SK-N-SH treated with all-trans-retinoic acid at 6 μM for 48 hours (cell line): ENCODE measurements around the gene SPRED3.

Source experiments
- ATAC-seq: fragments of 200-7000 bp; cut with Tn5 transposase; 3 replicates; pipeline ENCODE4 v1.9.1; 2020; ENCODE audit warnings: mild to moderate bottlenecking, moderate library complexity
- ARNTL ChIP-seq: fragments of 450-650 bp; formaldehyde crosslinking; IDR thresholded peaks from 2 replicates; pipeline ENCODE4 v1.5.0; 2020; ENCODE audit warnings: low read depth, mild to moderate bottlenecking, moderate library complexity, borderline replicate concordance
- BACH2 ChIP-seq: fragments of 250-450 bp; sonication (Bioruptor Pico); IDR thresholded peaks from 2 replicates; pipeline ENCODE4 v1.9.0; 2021; ENCODE audit warnings: mild to moderate bottlenecking, borderline replicate concordance
- CSDC2 ChIP-seq: fragments of 250-450 bp; sonication (Bioruptor Pico); IDR thresholded peaks from 2 replicates; pipeline ENCODE4 v1.5.0; 2020; ENCODE audit warnings: mild to moderate bottlenecking, moderate library complexity
- CSRNP3 ChIP-seq: fragments of 250-450 bp; sonication (Bioruptor Pico); IDR thresholded peaks from 2 replicates; pipeline ENCODE4 v1.5.1; 2021; ENCODE audit warnings: mild to moderate bottlenecking, moderate library complexity
- ESRRG ChIP-seq: fragments of 250-450 bp; sonication (Bioruptor Pico); IDR thresholded peaks from 2 replicates; pipeline ENCODE4 v1.6.1; 2021; ENCODE audit warnings: mild to moderate bottlenecking
- GLIS3 ChIP-seq: fragments of 250-450 bp; sonication (Bioruptor Pico); IDR thresholded peaks from 2 replicates; pipeline ENCODE4 v1.5.0; 2020; ENCODE audit warnings: mild to moderate bottlenecking, moderate library complexity
- ISL1 ChIP-seq: fragments of 250-450 bp; sonication (Bioruptor Pico); IDR thresholded peaks from 2 replicates; pipeline ENCODE4 v2.1.2; 2022; ENCODE audit warnings: mild to moderate bottlenecking, moderate library complexity
- OSR1 ChIP-seq: fragments of 250-450 bp; sonication (Bioruptor Pico); IDR thresholded peaks from 2 replicates; pipeline ENCODE4 v1.8.0; 2022; ENCODE audit warnings: moderate library complexity, mild to moderate bottlenecking, inconsistent platforms
- PATZ1 ChIP-seq: fragments of 250-450 bp; sonication (Bioruptor Pico); IDR thresholded peaks from 2 replicates; pipeline ENCODE4 v1.8.0; 2020; ENCODE audit warnings: mild to moderate bottlenecking, moderate library complexity, borderline replicate concordance
- POU6F1 ChIP-seq: fragments of 250-450 bp; sonication (Bioruptor Pico); IDR thresholded peaks from 2 replicates; pipeline ENCODE4 v1.8.0; 2021; ENCODE audit warnings: low read depth, mild to moderate bottlenecking, moderate library complexity, borderline replicate concordance
- PPARA ChIP-seq: fragments of 250-450 bp; sonication (Bioruptor Pico); IDR thresholded peaks from 2 replicates; pipeline ENCODE4 v1.5.0; 2020; ENCODE audit warnings: mild to moderate bottlenecking, borderline replicate concordance
- RARB ChIP-seq: fragments of 250-450 bp; sonication (Bioruptor Pico); IDR thresholded peaks from 2 replicates; pipeline ENCODE4 v1.8.0; 2021; ENCODE audit warnings: mild to moderate bottlenecking, moderate library complexity
- SNAI2 ChIP-seq: fragments of 250-450 bp; sonication (Bioruptor Pico); IDR thresholded peaks from 2 replicates; pipeline ENCODE4 v1.5.0; 2020; ENCODE audit warnings: mild to moderate bottlenecking, moderate library complexity
- TCF4 ChIP-seq: fragments of 250-450 bp; sonication (Bioruptor Pico); IDR thresholded peaks from 2 replicates; pipeline ENCODE4 v1.8.0; 2021; ENCODE audit warnings: mild to moderate bottlenecking, moderate library complexity, borderline replicate concordance
- TOX ChIP-seq: fragments of 250-450 bp; sonication (Bioruptor Pico); IDR thresholded peaks from 2 replicates; pipeline ENCODE4 v1.8.0; 2021; ENCODE audit warnings: mild to moderate bottlenecking, moderate library complexity, borderline replicate concordance
- ZC3H10 ChIP-seq: fragments of 250-450 bp; sonication (Bioruptor Pico); IDR thresholded peaks from 2 replicates; pipeline ENCODE4 v1.5.1; 2021; ENCODE audit warnings: mild to moderate bottlenecking, moderate library complexity
- ZFP3 ChIP-seq: fragments of 250-450 bp; sonication (Bioruptor Pico); IDR thresholded peaks from 2 replicates; pipeline ENCODE4 v1.5.0; 2020; ENCODE audit warnings: mild to moderate bottlenecking, moderate library complexity
- ZFP30 ChIP-seq: fragments of 450-650 bp; formaldehyde crosslinking; IDR thresholded peaks from 2 replicates; pipeline ENCODE4 v1.5.0; 2022; ENCODE audit warnings: mild to moderate bottlenecking, moderate library complexity
- ZNF565 ChIP-seq: fragments of 450-650 bp; formaldehyde crosslinking; conservative IDR thresholded peaks from 2 replicates; pipeline ENCODE4 v1.5.0; 2020; ENCODE audit warnings: low read depth, mild to moderate bottlenecking, moderate library complexity
- ZNF70 ChIP-seq: fragments of 450-650 bp; formaldehyde crosslinking; IDR thresholded peaks from 2 replicates; pipeline ENCODE4 v1.5.0; 2020; ENCODE audit warnings: mild to moderate bottlenecking, moderate library complexity
- ZNF8 ChIP-seq: fragments of 450-650 bp; formaldehyde crosslinking; IDR thresholded peaks from 2 replicates; pipeline ENCODE4 v1.5.0; 2020; ENCODE audit warnings: mild to moderate bottlenecking, moderate library complexity
- TF ChIP-seq, protein P1 (sequence below): fragments of 250-450 bp; sonication (Bioruptor Pico); IDR thresholded peaks from 2 replicates; pipeline ENCODE4 v1.5.1; 2020; ENCODE audit warnings: low read depth, mild to moderate bottlenecking, moderate library complexity

Gene SPRED3

GRCh38 chr19:38391911-38392464 lies 3.5 kb downstream of the SPRED3 start (continued):
- TF ChIP-seq ZNF8 (CRISPR knock-in tag): no peak
- no peak for TF ChIP-seq OSR1 (CRISPR knock-in tag)
- TF ChIP-seq, all 23 proteins: peak for 0

DNA sequence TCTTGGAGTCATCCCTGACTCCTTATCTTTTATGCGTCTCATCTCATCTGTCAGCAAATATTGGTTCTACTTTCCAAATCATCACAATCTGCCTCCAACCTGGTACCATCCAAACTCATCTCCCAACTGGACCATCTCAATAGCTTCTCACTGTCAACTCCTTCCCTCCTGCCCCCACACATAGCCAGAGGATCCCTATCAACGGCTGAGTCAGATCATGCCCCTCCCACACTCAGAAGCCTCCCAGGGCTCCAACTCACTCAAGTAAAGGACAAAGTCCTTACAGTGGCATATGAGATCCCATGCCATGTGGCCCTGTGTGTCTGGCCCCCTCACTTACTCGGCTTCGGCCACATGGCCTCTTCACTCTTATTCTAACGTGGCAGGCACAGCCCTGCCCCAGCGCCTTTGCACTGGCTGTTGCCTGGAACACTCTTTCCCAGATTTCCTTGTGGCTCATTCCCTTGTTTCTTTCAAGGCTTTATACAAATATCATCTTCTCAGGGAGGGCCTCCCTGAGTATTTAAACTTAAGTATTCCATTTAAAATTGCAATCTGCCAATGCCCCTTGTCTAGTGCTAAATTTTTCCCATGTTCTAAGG lies 4.3 kb downstream of the SPRED3 start:
- ATAC-seq: no peak
- TF ChIP-seq ZFP3: no peak
- no peak for TF ChIP-seq PPARA
- no peak for TF ChIP-seq ARNTL (CRISPR knock-in tag)
- no peak for TF ChIP-seq BACH2 (CRISPR knock-in tag)
- TF ChIP-seq TCF4 (CRISPR knock-in tag): no peak
- TF ChIP-seq SNAI2: no peak
- TF ChIP-seq, all 23 proteins: peak for 0

DNA sequence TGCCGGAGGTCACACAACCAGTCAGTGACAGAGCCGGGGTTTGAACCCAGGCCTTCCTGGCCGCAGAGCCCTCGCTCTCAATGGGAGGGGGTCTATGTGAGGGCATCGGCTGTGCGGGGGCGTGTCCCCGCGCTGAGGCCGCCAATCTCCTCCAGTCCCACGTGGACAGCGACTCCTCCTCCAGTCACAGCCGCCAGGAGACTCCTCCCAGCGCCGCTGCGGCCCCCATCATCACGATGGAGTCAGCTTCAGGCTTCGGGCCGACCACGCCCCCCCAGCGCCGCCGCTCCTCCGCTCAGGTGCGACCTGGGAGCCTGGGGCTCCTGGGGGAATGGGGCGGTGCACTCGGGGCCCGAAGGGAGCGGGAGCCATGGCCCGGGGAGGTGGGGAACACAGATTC lies 6.0 kb downstream of the SPRED3 start:
- ATAC-seq: no peak
- no peak for TF ChIP-seq ZFP30 (CRISPR knock-in tag)
- no peak for TF ChIP-seq CSDC2 (CRISPR knock-in tag)
- TF ChIP-seq RARB (CRISPR knock-in tag): no peak
- no peak for TF ChIP-seq OSR1 (CRISPR knock-in tag)
- no peak for TF ChIP-seq ARNTL (CRISPR knock-in tag)
- no peak for TF ChIP-seq PPARA
- no peak for TF ChIP-seq ZNF70 (CRISPR knock-in tag)
- TF ChIP-seq POU6F1 (CRISPR knock-in tag): no peak
- TF ChIP-seq ZNF8 (CRISPR knock-in tag): no peak
- no peak for TF ChIP-seq TCF4 (CRISPR knock-in tag)
- no peak for TF ChIP-seq GLIS3 (CRISPR knock-in tag)
- no peak for TF ChIP-seq SNAI2
- TF ChIP-seq PATZ1 (CRISPR knock-in tag): no peak
- no peak for TF ChIP-seq BACH2 (CRISPR knock-in tag)
- no peak for TF ChIP-seq ISL1
- no peak for TF ChIP-seq ZNF565
- no peak for TF ChIP-seq ZC3H10 (CRISPR knock-in tag)
- TF ChIP-seq, protein P1, sequence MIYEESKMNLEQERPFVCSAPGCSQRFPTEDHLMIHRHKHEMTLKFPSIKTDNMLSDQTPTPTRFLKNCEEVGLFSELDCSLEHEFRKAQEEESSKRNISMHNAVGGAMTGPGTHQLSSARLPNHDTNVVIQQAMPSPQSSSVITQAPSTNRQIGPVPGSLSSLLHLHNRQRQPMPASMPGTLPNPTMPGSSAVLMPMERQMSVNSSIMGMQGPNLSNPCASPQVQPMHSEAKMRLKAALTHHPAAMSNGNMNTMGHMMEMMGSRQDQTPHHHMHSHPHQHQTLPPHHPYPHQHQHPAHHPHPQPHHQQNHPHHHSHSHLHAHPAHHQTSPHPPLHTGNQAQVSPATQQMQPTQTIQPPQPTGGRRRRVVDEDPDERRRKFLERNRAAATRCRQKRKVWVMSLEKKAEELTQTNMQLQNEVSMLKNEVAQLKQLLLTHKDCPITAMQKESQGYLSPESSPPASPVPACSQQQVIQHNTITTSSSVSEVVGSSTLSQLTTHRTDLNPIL (CRISPR knock-in tag): no peak

- TF ChIP-seq TOX (CRISPR knock-in tag) (no peak), ZNF565 (no peak), POU6F1 (CRISPR knock-in tag) (no peak), CSRNP3 (no peak), ISL1 (no peak), OSR1 (CRISPR knock-in tag) (no peak), ZNF8 (CRISPR knock-in tag) (no peak), GLIS3 (CRISPR knock-in tag) (no peak), ARNTL (CRISPR knock-in tag) (no peak), ZFP3 (no peak), PATZ1 (CRISPR knock-in tag) (no peak), RARB (CRISPR knock-in tag) (no peak), ESRRG (CRISPR knock-in tag) (no peak), BACH2 (CRISPR knock-in tag) (no peak), ZNF70 (CRISPR knock-in tag) (no peak)
- TF ChIP-seq, protein P1 (CRISPR knock-in tag): no peak
- TF ChIP-seq, all 23 proteins: peak for 0
- no peak for ATAC-seq
These were observed 7.1 kb downstream of the SPRED3 start for GRCh38 chr19:38395381-38396114.
